Fibroblast of the aortic adventitia (primary cell): Measurements from ENCODE around the gene R3HDM4. TPM values are rescaled to one million over a fixed set of nuclear protein-coding genes. Genes with fewer than 3 reads are reported as not detected.

Experiments
- DNase-seq: peaks from one replicate; pipeline ENCODE4 v3.0.0-alpha.2; 2010; ENCODE audit warnings: low read depth
- H3K4me3 ChIP-seq: 2 replicates; pipeline ENCODE4 v1.5.1; 2011; ENCODE audit warnings: low read depth, mild to moderate bottlenecking, control low read depth, low read length, moderate library complexity
- CTCF ChIP-seq: IDR thresholded peaks from 2 replicates; pipeline ENCODE4 v1.5.1; 2011; ENCODE audit warnings: mild to moderate bottlenecking, low read length, control low read depth, inconsistent platforms; ENCODE audit not compliant: insufficient read depth
- total RNA-seq: library from RNA; depleted of rRNA; stranded (reverse); fragments of >200 nt; gene quantifications from 2 replicates; pipeline ENCODE4 v1.2.3, GENCODE V29; 2012; ENCODE audit warnings: low replicate concordance

Gene R3HDM4
- total RNA-seq, 1 donor, result 25.8 TPM

DNA sequence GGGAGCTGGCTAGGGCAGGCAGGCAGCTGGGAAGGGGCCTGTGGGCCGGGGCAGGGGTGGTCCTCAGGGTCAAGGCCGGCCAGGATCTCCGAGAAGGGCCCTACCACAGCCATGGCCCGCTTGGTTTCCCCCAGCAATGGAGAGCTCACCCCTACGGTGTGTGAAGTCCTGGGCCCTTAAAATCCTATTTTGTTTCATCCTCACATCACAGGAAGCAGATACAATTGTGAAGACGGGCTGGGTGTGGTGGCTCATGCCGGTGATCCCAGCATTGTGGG is 11.0 kb downstream of the R3HDM4 start:
- H3K4me3 ChIP-seq, result no peak overlapping the region
- no peak for DNase-seq
- no peak for TF ChIP-seq CTCF

DNA sequence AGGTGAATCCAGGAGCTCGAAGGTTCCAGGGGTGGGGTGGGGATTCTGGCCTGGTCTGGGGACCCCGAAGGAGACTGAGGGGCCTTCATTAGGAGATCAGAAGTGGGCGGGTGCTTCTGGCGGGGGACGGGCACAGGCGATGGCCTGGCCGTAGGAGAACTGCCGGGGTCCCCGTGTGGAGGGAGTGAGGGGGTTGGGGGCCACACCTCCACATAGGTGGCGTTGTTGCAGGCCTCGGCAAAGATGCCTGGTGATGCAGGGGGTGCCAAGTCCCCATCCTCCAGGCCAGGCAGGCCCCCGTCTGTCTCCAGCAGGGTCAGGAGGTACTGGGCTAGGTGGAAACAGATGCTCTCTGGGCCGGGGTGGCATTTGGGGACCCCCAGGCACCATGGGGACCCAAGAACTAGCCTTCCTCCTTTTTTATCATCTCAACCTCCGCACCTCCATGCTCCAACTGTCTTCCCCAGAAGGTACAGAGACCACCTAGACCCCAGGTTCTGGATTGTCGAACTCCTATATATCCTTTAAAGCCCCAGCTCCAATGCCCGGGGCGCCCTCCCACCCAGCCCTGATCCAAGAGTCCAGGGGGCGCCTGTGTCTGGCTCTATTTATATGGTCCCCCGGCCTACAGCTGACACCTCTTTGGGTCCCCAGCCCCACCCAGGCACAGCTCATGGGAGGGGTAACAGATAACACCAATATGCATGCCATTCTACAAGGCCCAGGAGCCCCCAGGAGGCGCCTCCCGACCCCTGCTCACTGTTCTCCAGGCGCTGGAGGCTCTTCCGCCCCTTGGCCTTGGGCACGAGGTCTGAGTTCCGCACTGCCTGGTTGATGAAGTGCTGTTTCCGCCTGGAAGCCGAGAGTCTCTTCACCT is 11.6 kb downstream of the R3HDM4 start:
- no peak for TF ChIP-seq CTCF
- DNase-seq, result no peak

DNA sequence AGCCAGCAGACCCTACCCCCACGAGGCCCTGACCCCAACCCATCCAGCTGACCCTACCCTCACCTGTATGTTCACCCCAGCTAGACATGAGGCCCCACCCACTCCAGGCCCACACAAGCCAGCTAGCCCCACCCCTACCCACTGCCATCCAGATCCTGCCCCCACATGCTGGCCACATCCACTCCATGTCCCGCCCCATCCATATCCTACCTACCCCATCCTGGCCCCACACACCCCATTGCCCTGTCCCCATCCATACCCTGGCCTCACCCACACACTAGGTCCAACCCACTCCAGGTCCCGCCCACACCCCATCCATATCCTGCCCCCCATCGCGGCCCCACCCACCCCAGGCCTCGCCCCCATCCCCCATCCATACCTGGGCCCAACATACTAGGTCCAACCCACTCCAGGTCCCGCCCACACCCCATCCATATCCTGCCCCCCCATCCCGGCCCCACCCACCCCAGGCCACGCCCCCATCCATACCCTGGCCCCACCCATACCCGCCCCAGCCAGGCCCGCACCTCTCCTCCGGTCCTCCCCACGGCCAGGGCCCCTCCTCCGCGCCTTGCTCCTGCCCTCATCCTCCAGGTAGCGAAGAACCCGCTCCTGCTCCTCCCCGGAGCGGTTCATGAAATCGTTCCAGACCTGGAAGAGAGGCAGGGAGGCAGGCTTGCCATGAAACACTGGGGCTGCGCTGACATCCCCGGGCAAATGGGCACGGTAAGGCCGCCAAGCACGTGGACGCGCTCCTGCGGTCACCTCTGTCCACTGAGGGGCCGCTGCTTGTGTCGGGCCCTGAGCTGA is 12.5 kb downstream of the R3HDM4 start:
- TF ChIP-seq CTCF, result no peak
- H3K4me3 ChIP-seq, result no peak overlapping the region
- no peak for DNase-seq

More for the DNA sequence above, 11.6 kb downstream of the R3HDM4 start:
- H3K4me3 ChIP-seq, result no peak overlapping the region

DNA sequence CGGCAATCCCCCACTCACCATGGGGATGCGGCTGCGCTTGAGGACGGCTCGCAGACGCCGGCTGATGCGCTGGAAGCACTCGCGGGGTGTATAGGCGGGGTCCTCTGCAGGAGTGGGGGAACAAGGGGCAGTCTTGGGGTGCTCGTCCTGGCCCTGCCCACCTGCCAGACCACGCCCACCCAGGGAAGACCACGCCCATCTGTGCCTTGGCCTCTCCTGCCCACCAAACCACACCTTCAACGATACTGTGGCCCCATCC is 13.0 kb downstream of the R3HDM4 start:
- no peak for DNase-seq
- TF ChIP-seq CTCF, result no peak
- H3K4me3 ChIP-seq, result no peak overlapping the region

- no peak for TF ChIP-seq CTCF
Measured at GRCh38 chr19:899336-900042, 13.5 kb downstream of the R3HDM4 start.

DNA sequence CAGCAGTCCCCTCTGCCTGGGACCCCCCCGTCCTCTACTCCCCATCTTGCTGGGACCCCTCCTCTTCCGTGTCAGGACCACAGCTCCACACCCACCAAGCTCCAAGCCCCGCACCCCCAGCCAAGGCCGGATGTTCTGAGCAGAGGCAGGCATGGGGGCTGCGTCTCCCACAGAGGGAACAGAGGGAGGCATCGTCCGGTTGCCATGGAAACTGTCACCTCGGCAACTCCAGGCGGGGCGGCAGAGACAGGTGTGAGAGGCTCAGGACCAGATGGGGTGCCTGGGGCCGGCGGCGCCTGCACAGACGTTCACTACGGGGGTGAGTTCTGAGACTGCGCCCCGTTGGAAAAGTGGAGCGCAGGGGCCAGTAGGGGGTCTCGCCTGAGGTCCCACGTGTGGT is 14.4 kb downstream of the R3HDM4 start:
- no peak for TF ChIP-seq CTCF
- no peak overlapping the region for H3K4me3 ChIP-seq
- DNase-seq, result no peak

More at GRCh38 chr19:899336-900042, 13.5 kb downstream of the R3HDM4 start:
- DNase-seq, result no peak
- H3K4me3 ChIP-seq, result no peak overlapping the region
